SK-N-SH treated with all-trans-retinoic acid at 6 μM for 48 hours (cell line): ENCODE measurements around the gene MUC5B.

Experiments used
- CREB5 ChIP-seq: fragments of 250-450 bp; sonication (Bioruptor Pico); IDR thresholded peaks from 2 replicates; pipeline ENCODE4 v1.5.1; 2020; ENCODE audit warnings: low read depth, mild to moderate bottlenecking, moderate library complexity
- TCF4 ChIP-seq: fragments of 250-450 bp; sonication (Bioruptor Pico); IDR thresholded peaks from 2 replicates; pipeline ENCODE4 v1.8.0; 2021; ENCODE audit warnings: mild to moderate bottlenecking, moderate library complexity, borderline replicate concordance
- ZFP3 ChIP-seq: fragments of 250-450 bp; sonication (Bioruptor Pico); IDR thresholded peaks from 2 replicates; pipeline ENCODE4 v1.5.0; 2020; ENCODE audit warnings: mild to moderate bottlenecking, moderate library complexity

- no peak for TF ChIP-seq ZFP3 (CRISPR knock-in tag)
- TF ChIP-seq TCF4 (CRISPR knock-in tag) = no peak
- no peak for TF ChIP-seq CREB5 (CRISPR knock-in tag)
Observed at GRCh38 chr11:1306186-1307162, 83.6 kb downstream of the MUC5B start.
